ENCODE measurements around the gene CD1E.
"Not testable (repeated sequence)": the region's sequence is repeated elsewhere in the genome, so short reads cannot be mapped to it uniquely, and the experiment has no call there.

CD1E gene

GRCh38 chr1:158353303-158354075 lies at the start of gene CD1E:
TSS of gene CD1E (plus strand) at chr1:158353894. CDS start at chr1:158353989, 95 bp downstream.
- DNase-seq (ENCODE audit: low read depth in 2 of 2, low spot score in 1 of 2) = no peak

GRCh38 chr1:158310623-158311022 lies 43.1 kb upstream of the CD1E start:
- no peak for DNase-seq (ENCODE audit: low read depth in 2 of 2, low spot score in 1 of 2)

- DNase-seq (ENCODE audit: low read depth in 2 of 2, low spot score in 1 of 2) = no peak
These were observed 42.6 kb upstream of the CD1E start for GRCh38 chr1:158311066-158311465.

- no peak for DNase-seq (ENCODE audit: low read depth in 2 of 2, low spot score in 1 of 2)
These were observed 29.8 kb upstream of the CD1E start for GRCh38 chr1:158323866-158324265.

GRCh38 chr1:158324395-158324794 lies 29.3 kb upstream of the CD1E start:
- no peak for DNase-seq (ENCODE audit: low read depth in 2 of 2, low spot score in 1 of 2)

GRCh38 chr1:158327481-158327880 lies 26.2 kb upstream of the CD1E start:
- no peak for DNase-seq (ENCODE audit: low read depth in 2 of 2, low spot score in 1 of 2)

- no peak for DNase-seq (ENCODE audit: low read depth in 2 of 2, low spot score in 1 of 2)
These were observed 25.3 kb upstream of the CD1E start for GRCh38 chr1:158328426-158328825.

- DNase-seq (ENCODE audit: low read depth in 2 of 2, low spot score in 1 of 2) = no peak
These were observed 24.4 kb upstream of the CD1E start for GRCh38 chr1:158329300-158329699.

- DNase-seq (ENCODE audit: low read depth in 2 of 2, low spot score in 1 of 2) = no peak
These were observed 24.0 kb upstream of the CD1E start for GRCh38 chr1:158329733-158330132.

GRCh38 chr1:158330391-158331105 lies 23.1 kb upstream of the CD1E start:
- DNase-seq (ENCODE audit: low read depth in 2 of 2, low spot score in 1 of 2) = no peak

- DNase-seq (ENCODE audit: low read depth in 2 of 2, low spot score in 1 of 2) = no peak
These were observed 22.6 kb upstream of the CD1E start for GRCh38 chr1:158331106-158331425.

GRCh38 chr1:158331481-158332150 lies 22.1 kb upstream of the CD1E start, which contains the start of gene CD1B:
TSS of gene CD1B (minus strand) at chr1:158331531. CDS start at chr1:158331423, 108 bp downstream.
- DNase-seq (ENCODE audit: low read depth in 2 of 2, low spot score in 1 of 2) = no peak

GRCh38 chr1:158333405-158334155 lies 20.1 kb upstream of the CD1E start:
- no peak for DNase-seq (ENCODE audit: low read depth in 2 of 2, low spot score in 1 of 2)

- DNase-seq (ENCODE audit: low read depth in 2 of 2, low spot score in 1 of 2) = no peak
These were observed 19.0 kb upstream of the CD1E start for GRCh38 chr1:158334526-158335212.

GRCh38 chr1:158335213-158335532 lies 18.5 kb upstream of the CD1E start:
- no peak for DNase-seq (ENCODE audit: low read depth in 2 of 2, low spot score in 1 of 2)

GRCh38 chr1:158336413-158336812 lies 17.3 kb upstream of the CD1E start:
- DNase-seq (ENCODE audit: low read depth in 2 of 2, low spot score in 1 of 2) = not testable (repeated sequence)

GRCh38 chr1:158348946-158349345 lies 4.7 kb upstream of the CD1E start:
- DNase-seq (ENCODE audit: low read depth in 2 of 2, low spot score in 1 of 2) = not testable (repeated sequence)

- DNase-seq (ENCODE audit: low read depth in 2 of 2, low spot score in 1 of 2) = no peak
These were observed 561 bp downstream of the CD1E start for GRCh38 chr1:158354255-158354654.

GRCh38 chr1:158355773-158356285 lies 2.1 kb downstream of the CD1E start:
- no peak for DNase-seq (ENCODE audit: low read depth in 2 of 2, low spot score in 1 of 2)

GRCh38 chr1:158356616-158357015 lies 2.9 kb downstream of the CD1E start:
- DNase-seq (ENCODE audit: low read depth in 2 of 2, low spot score in 1 of 2) = no peak

GRCh38 chr1:158357441-158357840 lies 3.7 kb downstream of the CD1E start:
- no peak for DNase-seq (ENCODE audit: low read depth in 2 of 2, low spot score in 1 of 2)

Data from stimulated activated CD8-positive, alpha-beta memory T cell treated with anti-CD3 and anti-CD28 coated beads, Interleukin-4, amount 100 ng/mL, for 4 hours (primary cell).